Measurements from ENCODE around the gene ABHD5. TPM values are rescaled to one million over a fixed set of nuclear protein-coding genes. Genes with fewer than 3 reads are reported as not detected.

ABHD5 gene
- total RNA-seq, 2 experiments from 2014 or later: 7.8 to 8.4 TPM

DNA sequence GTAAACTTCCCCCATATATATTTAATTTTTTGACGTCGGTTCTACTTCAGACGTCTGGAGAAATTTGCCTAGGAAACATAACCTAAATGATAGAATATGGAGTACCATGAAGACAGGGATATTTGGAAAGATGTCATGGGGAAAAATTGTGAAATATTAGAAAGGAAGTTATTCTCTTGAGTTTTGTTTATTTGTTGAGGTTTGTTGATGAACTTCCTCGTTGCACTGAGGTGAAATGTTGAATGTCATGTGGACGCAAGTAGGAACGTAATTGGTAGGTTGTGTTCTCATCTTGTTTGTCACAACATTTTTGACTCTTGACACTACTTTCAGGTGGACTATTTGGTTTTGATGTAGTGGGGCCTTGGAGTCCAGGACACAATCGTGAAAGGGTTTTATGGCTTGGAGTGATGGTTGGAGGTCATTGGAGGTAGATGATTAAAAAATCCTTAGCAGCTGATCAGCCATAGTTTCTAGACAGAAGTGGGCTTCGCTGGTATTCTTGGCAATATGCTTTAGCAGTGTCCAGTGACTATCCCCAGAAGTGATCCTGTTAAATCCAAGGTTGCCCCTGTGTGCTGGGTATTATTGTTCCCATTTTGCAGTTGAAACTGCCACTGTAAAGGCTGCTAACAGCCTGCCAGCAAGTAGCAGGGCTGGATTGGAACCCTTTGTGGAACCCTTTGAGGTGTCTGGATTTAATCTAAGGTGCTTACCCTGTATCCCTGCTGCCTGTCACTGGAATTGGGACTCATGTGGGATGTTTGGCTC lies 1.5 kb downstream of the ABHD5 start:
- H3K36me3 Mint-ChIP-seq (ENCODE audit: low read depth): no peaks in the 10 kb centered on the region
- no peak overlapping the region for H3K27ac Mint-ChIP-seq
- POLR2A ChIA-PET: no interaction called here
- ATAC-seq (no peak), DNase-seq (no peak)
- intact Hi-C loops (cut with micrococcal nuclease): no loop called here
- H3K4me3 Mint-ChIP-seq: peak overlapping the region; percentile 81
- no peaks in the 10 kb centered on the region for H3K27me3 Mint-ChIP-seq
- CTCF ChIA-PET: no interaction called here
- peaks cover 28% of the 10 kb centered on the region for H3K4me1 Mint-ChIP-seq (ENCODE audit: low read depth)
- no peaks in the 10 kb centered on the region for H3K9me3 Mint-ChIP-seq
- TF ChIP-seq, protein P1, sequence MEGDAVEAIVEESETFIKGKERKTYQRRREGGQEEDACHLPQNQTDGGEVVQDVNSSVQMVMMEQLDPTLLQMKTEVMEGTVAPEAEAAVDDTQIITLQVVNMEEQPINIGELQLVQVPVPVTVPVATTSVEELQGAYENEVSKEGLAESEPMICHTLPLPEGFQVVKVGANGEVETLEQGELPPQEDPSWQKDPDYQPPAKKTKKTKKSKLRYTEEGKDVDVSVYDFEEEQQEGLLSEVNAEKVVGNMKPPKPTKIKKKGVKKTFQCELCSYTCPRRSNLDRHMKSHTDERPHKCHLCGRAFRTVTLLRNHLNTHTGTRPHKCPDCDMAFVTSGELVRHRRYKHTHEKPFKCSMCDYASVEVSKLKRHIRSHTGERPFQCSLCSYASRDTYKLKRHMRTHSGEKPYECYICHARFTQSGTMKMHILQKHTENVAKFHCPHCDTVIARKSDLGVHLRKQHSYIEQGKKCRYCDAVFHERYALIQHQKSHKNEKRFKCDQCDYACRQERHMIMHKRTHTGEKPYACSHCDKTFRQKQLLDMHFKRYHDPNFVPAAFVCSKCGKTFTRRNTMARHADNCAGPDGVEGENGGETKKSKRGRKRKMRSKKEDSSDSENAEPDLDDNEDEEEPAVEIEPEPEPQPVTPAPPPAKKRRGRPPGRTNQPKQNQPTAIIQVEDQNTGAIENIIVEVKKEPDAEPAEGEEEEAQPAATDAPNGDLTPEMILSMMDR (IDR thresholded peaks at IDR 0.05): no peak

DNA sequence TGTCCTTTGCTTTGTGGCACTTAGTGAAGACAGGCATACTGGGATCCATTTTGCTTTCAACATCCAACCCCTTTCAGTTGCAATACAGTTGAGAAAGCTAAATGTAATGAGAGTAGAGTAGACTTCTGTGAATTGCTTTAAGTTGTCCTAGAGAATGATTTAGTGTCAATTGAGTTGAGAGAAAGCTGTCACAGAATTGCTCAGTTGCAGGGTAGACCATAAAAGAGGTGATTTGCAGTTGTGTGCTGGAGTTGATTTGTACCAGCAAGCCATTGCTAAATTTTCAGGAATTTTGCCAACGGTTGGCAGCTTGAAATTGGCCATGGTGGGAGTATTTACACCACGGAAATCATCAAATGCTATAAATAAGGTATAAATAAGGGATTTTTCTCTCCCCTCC lies 2.2 kb downstream of the ABHD5 start:
- H3K27me3 Mint-ChIP-seq: no peaks in the 10 kb centered on the region
- H3K4me3 Mint-ChIP-seq: no peak overlapping the region
- no peaks in the 10 kb centered on the region for H3K36me3 Mint-ChIP-seq (ENCODE audit: low read depth)
- TF ChIP-seq, protein P1 (IDR thresholded peaks at IDR 0.05): no peak
- ChIA-PET POLR2A (interaction anchor here (0.9 kb wide), 1 partner anchor 170 kb away, joined by 3 read pairs; no protein-coding TSS in a partner anchor), CTCF (no interaction called here)
- DNase-seq (no peak), ATAC-seq (no peak)
- H3K4me1 Mint-ChIP-seq (ENCODE audit: low read depth): peaks cover 28% of the 10 kb centered on the region
- H3K27ac Mint-ChIP-seq: no peak overlapping the region
- no peaks in the 10 kb centered on the region for H3K9me3 Mint-ChIP-seq
- intact Hi-C loops (cut with micrococcal nuclease): no loop called here

DNA sequence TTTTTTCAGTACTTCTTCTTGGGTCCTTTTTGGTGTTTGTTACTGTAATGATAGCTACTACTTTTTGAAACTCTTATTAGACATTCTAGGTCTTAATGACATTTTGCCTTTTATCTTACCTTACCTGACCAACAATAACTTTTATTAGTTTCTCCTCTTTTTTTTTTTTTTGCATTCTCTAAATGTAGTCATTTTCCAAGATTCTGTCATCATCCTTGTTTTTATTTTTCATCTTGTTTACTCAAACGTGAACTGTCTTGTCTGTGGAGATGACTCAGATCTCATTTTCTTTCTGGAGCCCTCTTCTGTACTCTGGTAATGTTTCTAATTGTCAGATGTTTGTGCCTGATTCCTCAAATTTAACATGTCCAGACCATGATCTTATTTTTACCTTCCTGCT lies 2.9 kb downstream of the ABHD5 start:
- no peaks in the 10 kb centered on the region for H3K9me3 Mint-ChIP-seq
- CTCF ChIA-PET: no interaction called here
- TF ChIP-seq, protein P1 (IDR thresholded peaks at IDR 0.05): no peak
- no peak overlapping the region for H3K4me3 Mint-ChIP-seq
- no peak for ATAC-seq
- intact Hi-C loops (cut with micrococcal nuclease): no loop called here
- POLR2A ChIA-PET: interaction anchor here (0.6 to 0.9 kb wide), 2 partner anchors 21 to 171 kb away, joined by 3 to 4 read pairs; no protein-coding TSS in a partner anchor
- H3K36me3 Mint-ChIP-seq (ENCODE audit: low read depth): no peaks in the 10 kb centered on the region
- H3K4me1 Mint-ChIP-seq (ENCODE audit: low read depth): peaks cover 30% of the 10 kb centered on the region
- no peak overlapping the region for H3K27ac Mint-ChIP-seq
- no peak for DNase-seq
- no peaks in the 10 kb centered on the region for H3K27me3 Mint-ChIP-seq

DNA sequence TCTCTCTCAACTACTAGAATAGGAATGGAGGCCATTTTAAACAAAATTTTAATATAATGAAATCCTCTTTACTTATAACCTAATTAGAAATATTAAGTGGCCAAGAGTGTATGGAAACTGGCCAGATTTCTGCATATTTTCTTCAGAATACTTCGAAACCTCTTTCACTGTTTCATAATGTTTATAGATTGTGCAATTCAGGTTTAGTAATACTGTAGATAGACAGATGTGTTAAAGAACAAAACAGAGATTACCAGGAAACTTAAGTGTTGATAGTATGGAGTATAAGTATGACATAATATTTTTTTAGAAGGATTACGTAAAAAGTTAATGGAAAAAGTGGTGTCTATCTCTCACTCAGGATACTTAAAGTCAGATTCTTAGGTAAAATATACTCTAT lies 4.7 kb downstream of the ABHD5 start:
- ATAC-seq (no peak), DNase-seq (no peak)
- TF ChIP-seq, protein P1 (IDR thresholded peaks at IDR 0.05): no peak
- Mint-ChIP-seq H3K9me3 (no peaks in the 10 kb centered on the region), H3K27ac (no peak overlapping the region), H3K4me3 (no peak overlapping the region), H3K27me3 (no peaks in the 10 kb centered on the region), H3K36me3 (ENCODE audit: low read depth) (peaks cover 3% of the 10 kb centered on the region), H3K4me1 (ENCODE audit: low read depth) (peaks cover 33% of the 10 kb centered on the region)
- ChIA-PET POLR2A (no interaction called here), CTCF (no interaction called here)
- intact Hi-C loops (cut with micrococcal nuclease): no loop called here

DNA sequence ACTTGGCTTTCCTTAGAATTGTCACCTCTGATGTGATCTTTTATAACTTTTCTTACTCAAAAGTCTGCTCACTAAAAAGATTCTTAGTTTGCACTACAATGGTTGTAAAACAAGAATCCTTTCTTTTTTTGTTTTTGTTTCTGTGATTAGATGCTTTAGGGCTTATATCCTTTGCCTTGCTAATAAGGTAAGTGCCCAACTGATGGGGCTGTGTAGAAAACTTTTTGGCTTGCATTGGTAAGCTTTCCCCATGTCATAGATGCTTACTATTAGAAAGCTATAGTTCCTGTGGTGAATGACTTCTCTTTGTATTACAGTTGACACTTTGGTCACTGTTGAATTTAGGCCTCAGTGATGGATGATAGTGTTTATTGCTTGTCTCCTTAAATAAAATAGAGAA lies 5.1 kb downstream of the ABHD5 start:
- ATAC-seq (no peak), DNase-seq (no peak)
- no peaks in the 10 kb centered on the region for H3K9me3 Mint-ChIP-seq
- no peak overlapping the region for H3K4me3 Mint-ChIP-seq
- intact Hi-C loops (cut with micrococcal nuclease): no loop called here
- peaks cover 5% of the 10 kb centered on the region for H3K36me3 Mint-ChIP-seq (ENCODE audit: low read depth)
- TF ChIP-seq, protein P1 (IDR thresholded peaks at IDR 0.05): no peak
- no peak overlapping the region for H3K27ac Mint-ChIP-seq
- no peaks in the 10 kb centered on the region for H3K27me3 Mint-ChIP-seq
- CTCF ChIA-PET: no interaction called here
- H3K4me1 Mint-ChIP-seq (ENCODE audit: low read depth): peaks cover 32% of the 10 kb centered on the region
- POLR2A ChIA-PET: interaction anchor here (0.7 kb wide), 1 partner anchor 204 kb away, joined by 3 read pairs; no protein-coding TSS in a partner anchor
